Pons (tissue), 1 donor: ENCODE measurements around the gene BORA.
"Not testable (repeated sequence)": the region's sequence is repeated elsewhere in the genome, so short reads cannot be mapped to it uniquely, and the experiment has no call there.

ENCODE experiments used
- DNase-seq: peaks from one replicate; pipeline ENCODE4 v3.0.0-alpha.2; 2016; ENCODE audit warnings: low spot score

BORA gene

GRCh38 chr13:72727417-72728289 is at the start of gene BORA, which contains the start of gene MZT1:
TSS of gene BORA (plus strand) at chr13:72727923. CDS start at chr13:72728941, 1,018 bp downstream.
TSS of gene MZT1 (minus strand) at chr13:72727629. CDS start at chr13:72727602, 27 bp downstream.
- peak; percentile 96 for DNase-seq

- no peak for DNase-seq
Measured at GRCh38 chr13:72678312-72678711, 49.4 kb upstream of the BORA start.

- DNase-seq: no peak
Measured at GRCh38 chr13:72680353-72680752, 47.4 kb upstream of the BORA start.

GRCh38 chr13:72686766-72687165 is 41.0 kb upstream of the BORA start:
- DNase-seq: no peak

- DNase-seq: no peak
Measured at GRCh38 chr13:72689181-72689696, 38.5 kb upstream of the BORA start.

- DNase-seq: no peak
Measured at GRCh38 chr13:72692884-72693514, 34.7 kb upstream of the BORA start.

- no peak for DNase-seq
Measured at GRCh38 chr13:72693832-72694231, 33.9 kb upstream of the BORA start.

GRCh38 chr13:72694314-72694713 is 33.4 kb upstream of the BORA start:
- no peak for DNase-seq

- peak; percentile 3 for DNase-seq
Measured at GRCh38 chr13:72696579-72696978, 31.1 kb upstream of the BORA start.

- no peak for DNase-seq
Measured at GRCh38 chr13:72698164-72698563, 29.6 kb upstream of the BORA start.

GRCh38 chr13:72700509-72700908 is 27.2 kb upstream of the BORA start:
- DNase-seq: no peak

GRCh38 chr13:72716776-72717175 is 10.9 kb upstream of the BORA start:
- DNase-seq: no peak

GRCh38 chr13:72726185-72726584 is 1.5 kb upstream of the BORA start:
- not testable (repeated sequence) for DNase-seq

- no peak for DNase-seq
Measured at GRCh38 chr13:72726726-72727416, 852 bp upstream of the BORA start.

- no peak for DNase-seq
Measured at GRCh38 chr13:72728290-72728605, 525 bp downstream of the BORA start.

GRCh38 chr13:72737033-72737432 is 9.3 kb downstream of the BORA start:
- no peak for DNase-seq

- DNase-seq: no peak
Measured at GRCh38 chr13:72740015-72740414, 12.3 kb downstream of the BORA start.

GRCh38 chr13:72745260-72745659 is 17.5 kb downstream of the BORA start:
- DNase-seq: no peak

- DNase-seq: no peak
Measured at GRCh38 chr13:72751220-72751619, 23.5 kb downstream of the BORA start.

- DNase-seq: no peak
Measured at GRCh38 chr13:72754111-72754510, 26.4 kb downstream of the BORA start.

GRCh38 chr13:72757792-72758535 is 30.2 kb downstream of the BORA start:
- no peak for DNase-seq

- no peak for DNase-seq
Measured at GRCh38 chr13:72760189-72760588, 32.5 kb downstream of the BORA start.
